Body of pancreas (tissue), 4 donors: ENCODE data around the gene ADSS1.

Source experiments
- POLR2A ChIP-seq, 3 donors: fragments of 450-650 bp; IDR thresholded peaks; one replicate each; pipeline ENCODE4 v1.6.1; 2016; ENCODE audit warnings: antibody characterized with exemption in 3 of 3, mild to moderate bottlenecking in 2 of 3
- TF ChIP-seq, protein P1 (sequence below), 7 experiments: fragments of 450-650 bp in 4 of 7; fragments of 200-600 bp in 3 of 7; sonication (generic) in 3 of 7; IDR thresholded peaks; one replicate each; pipeline ENCODE4 v1.5.1; 2016 to 2019; ENCODE audit warnings: antibody characterized with exemption in 7 of 7

DNA sequence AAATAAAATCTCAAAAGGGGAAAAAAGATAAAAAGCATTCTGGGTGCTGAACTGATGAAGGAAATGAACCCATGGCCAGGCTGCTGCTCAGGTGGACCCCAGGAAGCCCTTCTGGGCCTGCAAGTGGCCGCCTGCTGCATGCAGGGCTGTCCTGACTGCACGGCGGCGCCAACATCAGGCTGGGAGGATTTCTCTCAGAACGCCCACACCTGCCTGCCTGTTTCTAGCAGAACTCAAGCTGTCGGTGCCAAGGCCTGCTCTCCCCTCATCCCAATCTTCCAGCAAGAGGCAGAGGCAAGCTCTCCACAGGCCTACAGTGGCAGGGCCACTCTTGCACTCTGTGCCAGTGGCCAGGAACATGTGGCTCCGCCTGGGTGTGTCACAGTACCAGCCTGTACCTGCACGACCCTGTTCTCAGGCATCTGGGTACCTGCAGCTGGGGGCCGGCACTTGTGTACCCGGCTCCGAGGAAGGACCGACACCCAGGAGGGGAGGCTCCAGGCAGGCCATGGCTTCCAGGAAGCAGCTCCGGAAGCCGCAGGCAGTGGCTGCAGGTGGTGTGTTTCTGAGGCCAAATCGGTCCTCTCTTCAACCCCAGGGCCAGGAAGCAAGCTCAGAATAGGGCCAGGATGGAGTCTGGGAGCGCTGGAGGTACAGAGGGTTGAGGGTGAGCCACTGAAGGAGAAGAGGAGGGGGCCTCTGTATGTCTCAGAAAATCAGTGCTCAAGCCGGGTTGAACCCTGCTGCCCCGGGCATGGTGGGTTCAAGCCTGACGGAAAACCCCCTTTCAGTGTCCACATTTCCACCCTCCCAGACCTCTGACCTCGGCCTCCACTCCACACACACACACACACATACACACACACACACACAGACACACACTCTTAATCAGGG lies 37.2 kb upstream of the ADSS1 start:
- TF ChIP-seq, protein P1, sequence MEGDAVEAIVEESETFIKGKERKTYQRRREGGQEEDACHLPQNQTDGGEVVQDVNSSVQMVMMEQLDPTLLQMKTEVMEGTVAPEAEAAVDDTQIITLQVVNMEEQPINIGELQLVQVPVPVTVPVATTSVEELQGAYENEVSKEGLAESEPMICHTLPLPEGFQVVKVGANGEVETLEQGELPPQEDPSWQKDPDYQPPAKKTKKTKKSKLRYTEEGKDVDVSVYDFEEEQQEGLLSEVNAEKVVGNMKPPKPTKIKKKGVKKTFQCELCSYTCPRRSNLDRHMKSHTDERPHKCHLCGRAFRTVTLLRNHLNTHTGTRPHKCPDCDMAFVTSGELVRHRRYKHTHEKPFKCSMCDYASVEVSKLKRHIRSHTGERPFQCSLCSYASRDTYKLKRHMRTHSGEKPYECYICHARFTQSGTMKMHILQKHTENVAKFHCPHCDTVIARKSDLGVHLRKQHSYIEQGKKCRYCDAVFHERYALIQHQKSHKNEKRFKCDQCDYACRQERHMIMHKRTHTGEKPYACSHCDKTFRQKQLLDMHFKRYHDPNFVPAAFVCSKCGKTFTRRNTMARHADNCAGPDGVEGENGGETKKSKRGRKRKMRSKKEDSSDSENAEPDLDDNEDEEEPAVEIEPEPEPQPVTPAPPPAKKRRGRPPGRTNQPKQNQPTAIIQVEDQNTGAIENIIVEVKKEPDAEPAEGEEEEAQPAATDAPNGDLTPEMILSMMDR (IDR thresholded peaks at IDR 0.05), result no peak
- TF ChIP-seq POLR2A (IDR thresholded peaks at IDR 0.05), result no peak
